HCT116 (cell line): ENCODE data around the gene LSAMP. TPM values are rescaled to one million over a fixed set of nuclear protein-coding genes. Genes with fewer than 3 reads are reported as not detected.

Source experiments
- ATAC-seq: fragments of 200-7000 bp; cut with Tn5 transposase; 2 replicates; pipeline ENCODE4 v1.9.1; 2020; ENCODE audit warnings: mild to moderate bottlenecking, moderate library complexity
- BruUV-seq: library from RNA; stranded (reverse); fragments of 400-500 nt; replicated peaks from 2 replicates; lab custom pipeline; 2021; lab: Mats Ljungman, UMichigan
- CTCF ChIA-PET: fragments of 300-600 bp; sonication (Branson Sonifier 250); formaldehyde crosslinking; loops from one replicate; lab custom pipeline; 2021; ENCODE audit warnings: antibody characterized with exemption; lab: Charles Lee
- POLR2A ChIA-PET: fragments of 300-600, 350-600 bp; sonication (Branson Sonifier 250); formaldehyde crosslinking; loops from one replicate; lab custom pipeline; 2021; ENCODE audit warnings: antibody characterized with exemption; lab: Charles Lee
- RAD21 ChIA-PET, 2 experiments: fragments of 300-600 bp; sonication (Branson Sonifier 250); formaldehyde crosslinking; loops; one replicate each; lab custom pipeline; 2023; ENCODE audit warnings: low total read pairs in 2 of 2; ENCODE audit not compliant: uncharacterized antibody in 2 of 2, unreplicated experiment in 2 of 2, low non-redundant PET in 1 of 2; lab: Charles Lee
- DNase-seq: peaks from one replicate; pipeline ENCODE4 v3.0.0-alpha.2; 2010; ENCODE audit warnings: low read depth, low spot score
- H2AFZ ChIP-seq: fragments of 200-600 bp; shearing (Covaris generic), sonication (generic); 2 replicates; pipeline ENCODE4 v1.6.1; 2017; ENCODE audit warnings: low read depth, mixed run types, mixed read lengths, antibody characterized with exemption, low read length; ENCODE audit not compliant: poor library complexity, severe bottlenecking
- H3K27ac ChIP-seq: 2 replicates; pipeline ENCODE4 v1.5.1; 2012; ENCODE audit warnings: low read depth, low read length
- H3K27me3 ChIP-seq: fragments of 200-600 bp; sonication (generic); 2 replicates; pipeline ENCODE4 v1.6.1; 2016; ENCODE audit warnings: mixed run types, low read length, mixed read lengths; ENCODE audit not compliant: insufficient read depth
- H3K36me3 ChIP-seq, 2 experiments: fragments of 200-500 bp in 1 of 2; fragments of 200-600 bp in 1 of 2; sonication (Bioruptor generic) in 1 of 2; sonication (generic) in 1 of 2; 2 replicates each; pipeline versions ENCODE4 v1.5.1 to v1.6.1; 2014 to 2016; ENCODE audit warnings: low read length in 2 of 2, inconsistent platforms in 1 of 2, mixed read lengths in 1 of 2, mixed run types in 1 of 2; ENCODE audit not compliant: insufficient read depth in 2 of 2, control insufficient read depth in 1 of 2
- H3K4me1 ChIP-seq, 2 experiments: fragments of 200-600 bp in 1 of 2; sonication (generic) in 1 of 2; 2 replicates each; pipeline versions ENCODE4 v1.5.1 to v1.6.1; 2012 to 2017; ENCODE audit warnings: low read length in 2 of 2, inconsistent platforms in 1 of 2, mild to moderate bottlenecking in 1 of 2, mixed read lengths in 1 of 2, mixed run types in 1 of 2, moderate library complexity in 1 of 2; ENCODE audit not compliant: insufficient read depth in 2 of 2, control insufficient read depth in 1 of 2
- H3K4me2 ChIP-seq: fragments of 200-600 bp; sonication (generic); 2 replicates; pipeline ENCODE4 v1.6.1; 2017; ENCODE audit warnings: mixed run types, low read length, mixed read lengths
- H3K4me3 ChIP-seq, 2 experiments: fragments of 200-600 bp in 1 of 2; sonication (generic) in 1 of 2; replicated peaks in 1 of 2; 2 replicates each; pipeline ENCODE4 v1.5.1; 2011 to 2016; ENCODE audit warnings: low read length in 2 of 2, control low read depth in 1 of 2, low read depth in 1 of 2, mild to moderate bottlenecking in 1 of 2, mixed read lengths in 1 of 2, mixed run types in 1 of 2
- H3K79me2 ChIP-seq: fragments of 200-600 bp; sonication (generic); 2 replicates; pipeline ENCODE4 v1.6.1; 2017; ENCODE audit warnings: mild to moderate bottlenecking, mixed run types, low read length, moderate library complexity, mixed read lengths; ENCODE audit not compliant: insufficient read depth
- H3K9ac ChIP-seq: fragments of 200-600 bp; sonication (generic); 2 replicates; pipeline ENCODE4 v1.6.1; 2016; ENCODE audit warnings: low read length, mixed read lengths
- H3K9me2 ChIP-seq: fragments of 200-600 bp; sonication (generic), shearing (Covaris generic); 2 replicates; pipeline ENCODE4 v1.6.1; 2017; ENCODE audit warnings: mixed run types, mild to moderate bottlenecking, moderate library complexity; ENCODE audit not compliant: insufficient read depth
- H3K9me3 ChIP-seq, 2 experiments: fragments of 200-500 bp in 1 of 2; fragments of 200-600 bp in 1 of 2; sonication (Bioruptor generic) in 1 of 2; sonication (generic) in 1 of 2; 2 replicates each; pipeline ENCODE4 v1.6.1; 2014 to 2017; ENCODE audit warnings: low read length in 2 of 2, mixed read lengths in 2 of 2, inconsistent platforms in 1 of 2, low read depth in 1 of 2, mild to moderate bottlenecking in 1 of 2, mixed run types in 1 of 2, moderate library complexity in 1 of 2; ENCODE audit not compliant: control insufficient read depth in 1 of 2, insufficient read depth in 1 of 2
- H4K20me1 ChIP-seq: fragments of 200-600 bp; sonication (generic), shearing (Covaris generic); 2 replicates; pipeline ENCODE4 v1.6.1; 2017; ENCODE audit warnings: mixed run types, mild to moderate bottlenecking, moderate library complexity; ENCODE audit not compliant: insufficient read depth
- CBX3 ChIP-seq: IDR thresholded peaks from 2 replicates; pipeline ENCODE4 v1.6.1; 2012; ENCODE audit warnings: low read depth
- CEBPB ChIP-seq: IDR thresholded peaks from 2 replicates; pipeline ENCODE4 v1.6.1; 2012; ENCODE audit warnings: low read depth
- EGR1 ChIP-seq: IDR thresholded peaks from 2 replicates; pipeline ENCODE4 v1.6.1; 2012; ENCODE audit warnings: low read depth
- ELF1 ChIP-seq: IDR thresholded peaks from 2 replicates; pipeline ENCODE4 v1.6.1; 2012; ENCODE audit warnings: low read depth, borderline replicate concordance
- POLR2A ChIP-seq: IDR thresholded peaks from 2 replicates; pipeline ENCODE4 v1.7.0; 2011; ENCODE audit warnings: borderline replicate concordance; ENCODE audit not compliant: insufficient read depth, insufficient read length; ENCODE audit errors: extremely low read depth
- POLR2AphosphoS5 ChIP-seq: IDR thresholded peaks from 2 replicates; pipeline ENCODE4 v1.6.1; 2011; ENCODE audit warnings: mild to moderate bottlenecking, low read depth, low read length, moderate library complexity
- RAD21 ChIP-seq: IDR thresholded peaks from 2 replicates; pipeline ENCODE4 v1.6.1; 2012; ENCODE audit warnings: low read depth, mild to moderate bottlenecking
- REST ChIP-seq: IDR thresholded peaks from 2 replicates; pipeline ENCODE4 v1.6.1; 2012; ENCODE audit warnings: low read depth
- SIN3A ChIP-seq: IDR thresholded peaks from 2 replicates; pipeline ENCODE4 v1.6.1; 2012; ENCODE audit warnings: low read depth
- SRF ChIP-seq: IDR thresholded peaks from 2 replicates; pipeline ENCODE4 v1.6.1; 2012; ENCODE audit warnings: low read depth
- TCF7L2 ChIP-seq: IDR thresholded peaks from 2 replicates; pipeline ENCODE4 v1.7.0; 2011; ENCODE audit warnings: borderline replicate concordance, inconsistent platforms; ENCODE audit not compliant: insufficient read depth, insufficient read length; ENCODE audit errors: extremely low read depth
- YY1 ChIP-seq: IDR thresholded peaks from 2 replicates; pipeline ENCODE4 v1.6.1; 2011; ENCODE audit warnings: low read length, low read depth, moderate library complexity, mild to moderate bottlenecking; ENCODE audit not compliant: insufficient replicate concordance; ENCODE audit errors: extremely low read depth
- ZBTB33 ChIP-seq: IDR thresholded peaks from 2 replicates; pipeline ENCODE4 v1.6.1; 2011; ENCODE audit warnings: mild to moderate bottlenecking, low read length, moderate library complexity; ENCODE audit not compliant: insufficient replicate concordance; ENCODE audit errors: extremely low read depth
- ZFX ChIP-seq: fragments of 450-650 bp; IDR thresholded peaks from 2 replicates; pipeline ENCODE4 v1.6.1; 2017
- ZNF274 ChIP-seq: fragments of 200-500 bp; sonication (Bioruptor generic); IDR thresholded peaks from 2 replicates; pipeline ENCODE4 v1.6.1; 2014; ENCODE audit warnings: mild to moderate bottlenecking, low read depth, low read length, inconsistent platforms
- intact Hi-C: fragments of 100-400 bp; cut with micrococcal nuclease; formaldehyde crosslinking; loops from 2 replicates; pipeline ENCODE4 v1.10.0; 2022
- total RNA-seq: library from RNA; stranded (reverse); gene quantifications from one replicate; pipeline ENCODE4 v1.2.1, GENCODE V29; 2021; ENCODE audit not compliant: unreplicated experiment
- TF ChIP-seq, protein P1 (sequence below): IDR thresholded peaks from 2 replicates; pipeline ENCODE4 v1.6.1; 2012

LSAMP gene
- total RNA-seq, 1 experiment from 2014 or later, result 0.25 TPM

DNA sequence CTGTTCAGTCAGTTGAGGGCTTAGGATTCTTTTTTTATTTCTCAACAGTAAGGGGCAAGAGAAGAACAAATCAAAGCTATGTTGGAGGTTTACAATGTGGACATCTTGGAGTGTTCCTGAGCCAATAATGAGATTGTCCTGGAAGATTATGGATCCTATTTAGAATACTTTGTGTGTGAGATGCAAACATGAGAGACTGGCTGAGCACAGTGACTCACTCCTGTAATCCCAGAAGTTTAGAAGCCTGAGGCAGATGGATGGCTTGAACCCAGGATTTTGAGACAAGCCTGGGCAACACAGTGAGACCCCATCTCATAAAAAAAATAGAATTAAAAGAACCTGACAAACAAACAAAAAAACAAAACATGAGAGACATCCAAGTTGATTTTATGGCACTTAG lies 470.3 kb downstream of the LSAMP start:
- no peaks in the 10 kb centered on the region for H3K9me2 ChIP-seq
- H3K4me1 ChIP-seq, result no peaks in the 10 kb centered on the region
- H3K9me3 ChIP-seq, result no peaks in the 10 kb centered on the region
- DNase-seq (no peak), ATAC-seq (no peak)
- ChIA-PET CTCF (no interaction called here), POLR2A (no interaction called here), RAD21 (no interaction called here)
- no peak overlapping the region for H3K4me3 ChIP-seq
- H3K36me3 ChIP-seq, result no peaks in the 10 kb centered on the region
- no peak overlapping the region for H3K9ac ChIP-seq
- no peak overlapping the region for H3K27ac ChIP-seq
- H4K20me1 ChIP-seq, result no peaks in the 10 kb centered on the region
- H2AFZ ChIP-seq, result no peak overlapping the region
- H3K79me2 ChIP-seq, result no peaks in the 10 kb centered on the region
- intact Hi-C loops, result no loop called here
- peaks cover 4% of the 10 kb centered on the region; the same call in 1 of the 2 replicates for H3K27me3 ChIP-seq
- BruUV-seq, result no TSS peak
- H3K4me2 ChIP-seq, result no peak overlapping the region
- TF ChIP-seq CEBPB (no peak), SRF (no peak), REST (no peak), ZNF274 (no peak), POLR2AphosphoS5 (no peak), ZBTB33 (no peak), ELF1 (no peak), SIN3A (no peak), CBX3 (no peak), POLR2A (no peak), RAD21 (no peak), TCF7L2 (no peak), EGR1 (no peak), ZFX (no peak), YY1 (no peak)
- TF ChIP-seq, protein P1, sequence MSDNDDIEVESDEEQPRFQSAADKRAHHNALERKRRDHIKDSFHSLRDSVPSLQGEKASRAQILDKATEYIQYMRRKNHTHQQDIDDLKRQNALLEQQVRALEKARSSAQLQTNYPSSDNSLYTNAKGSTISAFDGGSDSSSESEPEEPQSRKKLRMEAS, result no peak
